Measurements from ENCODE around the gene CFAP65. TPM values are rescaled to one million over a fixed set of nuclear protein-coding genes. Genes with fewer than 3 reads are reported as not detected.

The CFAP65 gene
- total RNA-seq, 1 donor from 2014 or later, result not detected

GRCh38 chr2:219000569-219000960 is 40.8 kb downstream of the CFAP65 start:
- Mint-ChIP-seq H3K4me1 (ENCODE audit: low read depth) (peaks cover 9% of the 10 kb centered on the region), H3K4me3 (ENCODE audit: unreplicated experiment) (no peak overlapping the region), H3K27ac (ENCODE audit: unreplicated experiment) (no peak overlapping the region), H3K9me3 (ENCODE audit: low read depth) (no peaks in the 10 kb centered on the region), H3K27me3 (ENCODE audit: low read depth) (peaks cover 56% of the 10 kb centered on the region), H3K36me3 (ENCODE audit: low read depth) (no peaks in the 10 kb centered on the region)
- DNase-seq (ENCODE audit: low spot score), result no peak
- TF ChIP-seq CTCF (IDR thresholded peaks at IDR 0.05), result no peak

- DNase-seq (ENCODE audit: low spot score), result no peak
- Mint-ChIP-seq H3K4me1 (ENCODE audit: low read depth) (peaks cover 9% of the 10 kb centered on the region), H3K27ac (ENCODE audit: unreplicated experiment) (no peak overlapping the region), H3K4me3 (ENCODE audit: unreplicated experiment) (no peak overlapping the region), H3K36me3 (ENCODE audit: low read depth) (no peaks in the 10 kb centered on the region), H3K27me3 (ENCODE audit: low read depth) (peaks cover 56% of the 10 kb centered on the region), H3K9me3 (ENCODE audit: low read depth) (no peaks in the 10 kb centered on the region)
- TF ChIP-seq CTCF (IDR thresholded peaks at IDR 0.05), result no peak
Observed at GRCh38 chr2:218999881-219000568, 41.3 kb downstream of the CFAP65 start.

- Mint-ChIP-seq H3K9me3 (ENCODE audit: low read depth) (no peaks in the 10 kb centered on the region), H3K4me3 (ENCODE audit: unreplicated experiment) (no peak overlapping the region), H3K36me3 (ENCODE audit: low read depth) (no peaks in the 10 kb centered on the region), H3K27ac (ENCODE audit: unreplicated experiment) (no peak overlapping the region), H3K4me1 (ENCODE audit: low read depth) (peaks cover 9% of the 10 kb centered on the region), H3K27me3 (ENCODE audit: low read depth) (peaks cover 56% of the 10 kb centered on the region)
- DNase-seq (ENCODE audit: low spot score), result no peak
- no peak for TF ChIP-seq CTCF (IDR thresholded peaks at IDR 0.05)
Observed at GRCh38 chr2:218999021-218999880, 42.1 kb downstream of the CFAP65 start.

GRCh38 chr2:218998414-218999002 is 42.8 kb downstream of the CFAP65 start:
- Mint-ChIP-seq H3K4me1 (ENCODE audit: low read depth) (peaks cover 15% of the 10 kb centered on the region), H3K27ac (ENCODE audit: unreplicated experiment) (no peak overlapping the region), H3K27me3 (ENCODE audit: low read depth) (peaks cover 55% of the 10 kb centered on the region), H3K36me3 (ENCODE audit: low read depth) (no peaks in the 10 kb centered on the region), H3K9me3 (ENCODE audit: low read depth) (no peaks in the 10 kb centered on the region), H3K4me3 (ENCODE audit: unreplicated experiment) (no peak overlapping the region)
- no peak for DNase-seq (ENCODE audit: low spot score)
- TF ChIP-seq CTCF (IDR thresholded peaks at IDR 0.05), result no peak

- H3K9me3 Mint-ChIP-seq (ENCODE audit: low read depth), result no peaks in the 10 kb centered on the region
- no peak for TF ChIP-seq CTCF (IDR thresholded peaks at IDR 0.05)
- H3K4me3 Mint-ChIP-seq (ENCODE audit: unreplicated experiment), result no peak overlapping the region
- peaks cover 51% of the 10 kb centered on the region for H3K27me3 Mint-ChIP-seq (ENCODE audit: low read depth)
- no peak for DNase-seq (ENCODE audit: low spot score)
- H3K27ac Mint-ChIP-seq (ENCODE audit: unreplicated experiment), result no peak overlapping the region
- H3K36me3 Mint-ChIP-seq (ENCODE audit: low read depth), result no peaks in the 10 kb centered on the region
- peaks cover 14% of the 10 kb centered on the region for H3K4me1 Mint-ChIP-seq (ENCODE audit: low read depth)
Observed at GRCh38 chr2:218997731-218998130, 43.6 kb downstream of the CFAP65 start.
